ENCODE results near the gene LRMDA. TPM values are rescaled to one million over a fixed set of nuclear protein-coding genes. Genes with fewer than 3 reads are reported as not detected.

LRMDA gene
- total and polyA plus RNA-seq, 2 of the 13 experiments (the other 11 are each of a cell fraction or from before 2014, with no cell fraction given), result 13.4 to 22.0 TPM

GRCh38 chr10:76333326-76333725, 901.9 kb downstream of the LRMDA start:
- ChIA-PET POLR2A (no interaction called here), CTCF (ENCODE audit: low intra/inter-chr PET ratio, low total read pairs) (no interaction called here)
- in situ Hi-C loops (cut with HindIII; ENCODE audit: extremely low pct_ligation_motif_present, low pct_unique_long_range_greater_than_20kb), result no loop called here
- peaks cover 49% of the 10 kb centered on the region for H3K4me1 ChIP-seq (ENCODE audit: insufficient read depth, low read length)
- ATAC-seq, result no peak
- no TSS peak for BruUV-seq (replicated peaks)
- TF ChIP-seq RXRA (CRISPR knock-in tag; IDR thresholded peaks at IDR 0.05), result no peak
- no peak for TF ChIP-seq ZC3H13 (CRISPR knock-in tag; IDR thresholded peaks at IDR 0.05)
- TF ChIP-seq SIN3A (IDR thresholded peaks at IDR 0.05; ENCODE audit: borderline replicate concordance, low read depth, low read length), result no peak
- no peak for TF ChIP-seq RXRB (CRISPR knock-in tag; IDR thresholded peaks at IDR 0.05; ENCODE audit: borderline replicate concordance)
- no peak for TF ChIP-seq CERS6 (CRISPR knock-in tag; IDR thresholded peaks at IDR 0.05)
- no peak for TF ChIP-seq DMAP1 (CRISPR knock-in tag; IDR thresholded peaks at IDR 0.05)
- no peak for TF ChIP-seq FOXC1 (CRISPR knock-in tag; IDR thresholded peaks at IDR 0.05; ENCODE audit: borderline replicate concordance)
- no peak for TF ChIP-seq TEAD2 (CRISPR knock-in tag; IDR thresholded peaks at IDR 0.05)
- TF ChIP-seq KLF9 (CRISPR knock-in tag; IDR thresholded peaks at IDR 0.05; ENCODE audit: low read depth), result no peak
- TF ChIP-seq KDM3A (CRISPR knock-in tag; IDR thresholded peaks at IDR 0.05; ENCODE audit: low read depth), result no peak
- no peak for TF ChIP-seq ZNF337 (CRISPR knock-in tag; IDR thresholded peaks at IDR 0.05; ENCODE audit: borderline replicate concordance, low read depth)
- no peak for TF ChIP-seq PAXIP1 (CRISPR knock-in tag; conservative IDR thresholded peaks at IDR 0.05)
- no peak for TF ChIP-seq TOE1 (CRISPR knock-in tag; IDR thresholded peaks at IDR 0.05)
- H3K4me2 ChIP-seq (ENCODE audit: low read depth, low read length), result no peak overlapping the region
- DNase-seq (ENCODE audit: low spot score), result no peak
- no peaks in the 10 kb centered on the region for H3K79me2 ChIP-seq (ENCODE audit: insufficient read depth, low read length)
- intact Hi-C loops (cut with micrococcal nuclease; ENCODE audit: unreplicated experiment), result no loop called here
- no peak overlapping the region for H3K9ac ChIP-seq (ENCODE audit: insufficient read depth, low read depth, low read length)
- H3K9me3 ChIP-seq (ENCODE audit: low read length), result no peaks in the 10 kb centered on the region
- no peak for FAIRE-seq
- H3K27ac ChIP-seq (ENCODE audit: extremely low read length, insufficient read depth, low read length), result no peak overlapping the region
- no peak overlapping the region for H2AFZ ChIP-seq (ENCODE audit: low read length)
- H3K36me3 ChIP-seq (replicated peaks in 1 of 2; ENCODE audit: control insufficient read depth in 1 of 2, insufficient read depth in 2 of 2, low read length in 2 of 2), result no peaks in the 10 kb centered on the region
- no peaks in the 10 kb centered on the region for H4K20me1 ChIP-seq (ENCODE audit: insufficient read depth, low read length)
- 94% methylated on average over 2 of the region's 2 CpGs for WGBS (ENCODE audit: low lambda C conversion rate)
- no peak overlapping the region for H3K4me3 ChIP-seq (replicated peaks in 1 of 3; ENCODE audit: insufficient read depth in 1 of 3, low read depth in 2 of 3, low read length in 3 of 3)
- no peaks in the 10 kb centered on the region for H3K27me3 ChIP-seq (ENCODE audit: control insufficient read depth in 1 of 2, insufficient read depth in 2 of 2, low read length in 2 of 2)

Measured in HepG2 (cell line).